SK-N-SH treated with all-trans-retinoic acid at 6 μM for 48 hours (cell line): Measurements from ENCODE around the gene APRT.

Experiments used
- ARNTL ChIP-seq: fragments of 450-650 bp; formaldehyde crosslinking; IDR thresholded peaks from 2 replicates; pipeline ENCODE4 v1.5.0; 2020; ENCODE audit warnings: low read depth, mild to moderate bottlenecking, moderate library complexity, borderline replicate concordance
- BACH2 ChIP-seq: fragments of 250-450 bp; sonication (Bioruptor Pico); IDR thresholded peaks from 2 replicates; pipeline ENCODE4 v1.9.0; 2021; ENCODE audit warnings: mild to moderate bottlenecking, borderline replicate concordance
- CREB5 ChIP-seq: fragments of 250-450 bp; sonication (Bioruptor Pico); IDR thresholded peaks from 2 replicates; pipeline ENCODE4 v1.5.1; 2020; ENCODE audit warnings: low read depth, mild to moderate bottlenecking, moderate library complexity
- GLIS3 ChIP-seq: fragments of 250-450 bp; sonication (Bioruptor Pico); IDR thresholded peaks from 2 replicates; pipeline ENCODE4 v1.5.0; 2020; ENCODE audit warnings: mild to moderate bottlenecking, moderate library complexity
- OSR1 ChIP-seq: fragments of 250-450 bp; sonication (Bioruptor Pico); IDR thresholded peaks from 2 replicates; pipeline ENCODE4 v1.8.0; 2022; ENCODE audit warnings: moderate library complexity, mild to moderate bottlenecking, inconsistent platforms
- PATZ1 ChIP-seq: fragments of 250-450 bp; sonication (Bioruptor Pico); IDR thresholded peaks from 2 replicates; pipeline ENCODE4 v1.8.0; 2020; ENCODE audit warnings: mild to moderate bottlenecking, moderate library complexity, borderline replicate concordance
- POU6F1 ChIP-seq: fragments of 250-450 bp; sonication (Bioruptor Pico); IDR thresholded peaks from 2 replicates; pipeline ENCODE4 v1.8.0; 2021; ENCODE audit warnings: low read depth, mild to moderate bottlenecking, moderate library complexity, borderline replicate concordance
- RARB ChIP-seq: fragments of 250-450 bp; sonication (Bioruptor Pico); IDR thresholded peaks from 2 replicates; pipeline ENCODE4 v1.8.0; 2021; ENCODE audit warnings: mild to moderate bottlenecking, moderate library complexity
- TSHZ2 ChIP-seq: fragments of 250-450 bp; sonication (Bioruptor Pico); IDR thresholded peaks from 2 replicates; pipeline ENCODE4 v1.5.0; 2020; ENCODE audit warnings: mild to moderate bottlenecking, moderate library complexity
- ZFP3 ChIP-seq: fragments of 250-450 bp; sonication (Bioruptor Pico); IDR thresholded peaks from 2 replicates; pipeline ENCODE4 v1.5.0; 2020; ENCODE audit warnings: mild to moderate bottlenecking, moderate library complexity
- ZFP30 ChIP-seq: fragments of 450-650 bp; formaldehyde crosslinking; IDR thresholded peaks from 2 replicates; pipeline ENCODE4 v1.5.0; 2022; ENCODE audit warnings: mild to moderate bottlenecking, moderate library complexity
- ZNF70 ChIP-seq: fragments of 450-650 bp; formaldehyde crosslinking; IDR thresholded peaks from 2 replicates; pipeline ENCODE4 v1.5.0; 2020; ENCODE audit warnings: mild to moderate bottlenecking, moderate library complexity
- ZNF8 ChIP-seq: fragments of 450-650 bp; formaldehyde crosslinking; IDR thresholded peaks from 2 replicates; pipeline ENCODE4 v1.5.0; 2020; ENCODE audit warnings: mild to moderate bottlenecking, moderate library complexity

- TF ChIP-seq CREB5 (CRISPR knock-in tag) (no peak), POU6F1 (no peak), OSR1 (CRISPR knock-in tag) (no peak), PATZ1 (CRISPR knock-in tag) (no peak), ZFP30 (CRISPR knock-in tag) (no peak), ARNTL (CRISPR knock-in tag) (no peak), ZNF70 (no peak), ZFP3 (CRISPR knock-in tag) (no peak), TSHZ2 (CRISPR knock-in tag) (no peak), BACH2 (CRISPR knock-in tag) (no peak), GLIS3 (CRISPR knock-in tag) (no peak), RARB (no peak), ZNF8 (no peak)
Observed at GRCh38 chr16:88822281-88823040, 10.7 kb upstream of the APRT start.
